ENCODE results near the gene ZMIZ1. TPM values are rescaled to one million over a fixed set of nuclear protein-coding genes. Genes with fewer than 3 reads are reported as not detected.

The ZMIZ1 gene
- total RNA-seq, 1 donor from 2014 or later = 46.2 TPM

DNA sequence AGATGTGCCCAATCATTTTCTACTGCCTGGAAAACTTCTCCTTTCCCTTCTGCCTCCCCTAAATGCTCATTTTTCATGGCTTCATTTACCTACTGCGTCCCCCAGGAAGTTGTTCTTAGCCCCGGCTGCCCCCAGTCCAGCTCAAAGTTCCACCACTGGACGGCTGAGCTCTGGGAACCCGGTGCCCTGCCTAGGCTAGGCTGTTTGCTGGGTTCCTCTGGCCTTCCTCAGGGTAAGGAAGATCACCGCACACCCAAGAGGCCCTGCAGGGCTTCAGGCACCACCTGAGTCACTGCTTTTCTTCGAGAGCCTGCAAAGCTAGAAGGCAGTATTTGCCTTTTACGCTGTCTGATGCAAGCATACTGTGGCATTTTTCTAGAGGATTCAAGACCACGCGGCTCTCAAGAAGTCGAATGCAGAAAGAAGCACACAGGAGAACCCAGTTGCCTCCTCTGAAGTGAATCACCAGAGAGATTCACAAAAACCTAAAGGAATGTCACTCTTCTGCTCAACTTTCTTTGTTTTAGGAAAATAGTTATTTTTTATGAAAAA, 46.7 kb upstream of the ZMIZ1 start:
- peaks cover under 1% of the 10 kb centered on the region for H3K27me3 Mint-ChIP-seq (ENCODE audit: low read depth)
- no peaks in the 10 kb centered on the region for H3K36me3 Mint-ChIP-seq (ENCODE audit: low read depth)
- no peak overlapping the region for H3K27ac Mint-ChIP-seq (ENCODE audit: unreplicated experiment)
- H3K9me3 Mint-ChIP-seq (ENCODE audit: low read depth) = peaks cover 7% of the 10 kb centered on the region
- H3K4me1 Mint-ChIP-seq (ENCODE audit: low read depth) = peaks cover 3% of the 10 kb centered on the region
- H3K4me3 Mint-ChIP-seq (ENCODE audit: unreplicated experiment) = no peak overlapping the region
- TF ChIP-seq, protein P1, sequence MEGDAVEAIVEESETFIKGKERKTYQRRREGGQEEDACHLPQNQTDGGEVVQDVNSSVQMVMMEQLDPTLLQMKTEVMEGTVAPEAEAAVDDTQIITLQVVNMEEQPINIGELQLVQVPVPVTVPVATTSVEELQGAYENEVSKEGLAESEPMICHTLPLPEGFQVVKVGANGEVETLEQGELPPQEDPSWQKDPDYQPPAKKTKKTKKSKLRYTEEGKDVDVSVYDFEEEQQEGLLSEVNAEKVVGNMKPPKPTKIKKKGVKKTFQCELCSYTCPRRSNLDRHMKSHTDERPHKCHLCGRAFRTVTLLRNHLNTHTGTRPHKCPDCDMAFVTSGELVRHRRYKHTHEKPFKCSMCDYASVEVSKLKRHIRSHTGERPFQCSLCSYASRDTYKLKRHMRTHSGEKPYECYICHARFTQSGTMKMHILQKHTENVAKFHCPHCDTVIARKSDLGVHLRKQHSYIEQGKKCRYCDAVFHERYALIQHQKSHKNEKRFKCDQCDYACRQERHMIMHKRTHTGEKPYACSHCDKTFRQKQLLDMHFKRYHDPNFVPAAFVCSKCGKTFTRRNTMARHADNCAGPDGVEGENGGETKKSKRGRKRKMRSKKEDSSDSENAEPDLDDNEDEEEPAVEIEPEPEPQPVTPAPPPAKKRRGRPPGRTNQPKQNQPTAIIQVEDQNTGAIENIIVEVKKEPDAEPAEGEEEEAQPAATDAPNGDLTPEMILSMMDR (IDR thresholded peaks at IDR 0.05) = no peak
- peak; percentile 39 for DNase-seq (ENCODE audit: low spot score)

DNA sequence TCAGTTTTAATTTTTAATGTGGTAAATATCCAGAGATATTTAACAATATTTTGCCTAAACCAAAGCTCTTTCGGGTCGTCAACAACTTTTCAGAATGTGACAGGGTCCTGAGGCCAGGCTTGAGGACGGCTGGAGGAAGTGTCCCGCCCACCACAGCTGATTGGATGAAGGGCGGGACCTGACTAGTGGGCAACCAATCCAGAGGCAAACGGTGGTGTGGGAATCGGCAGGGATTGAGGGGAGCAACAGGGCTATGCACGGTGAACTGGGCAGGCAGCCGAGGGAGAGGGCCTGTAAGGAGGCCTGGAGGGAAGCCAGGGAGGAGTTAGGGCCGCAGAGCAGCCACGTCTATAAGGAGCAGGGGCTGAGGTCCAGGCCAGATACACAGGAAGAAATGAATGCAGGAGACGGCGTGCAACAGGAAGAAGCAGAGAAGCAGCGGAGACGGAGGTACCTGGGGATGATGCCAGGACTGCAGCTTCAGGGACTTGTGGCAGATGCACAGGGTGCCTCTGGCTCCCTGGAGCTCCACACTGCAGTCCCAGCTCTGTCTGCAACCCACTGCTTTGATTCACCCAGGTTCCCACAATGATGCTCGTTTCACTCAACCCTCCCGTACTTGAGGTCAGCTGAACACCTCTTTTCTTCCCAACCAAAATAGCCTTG, 46.1 kb upstream of the ZMIZ1 start:
- TF ChIP-seq, protein P1 (IDR thresholded peaks at IDR 0.05) = no peak
- H3K27ac Mint-ChIP-seq (ENCODE audit: unreplicated experiment) = no peak overlapping the region
- peaks cover 2% of the 10 kb centered on the region for H3K27me3 Mint-ChIP-seq (ENCODE audit: low read depth)
- peak; percentile 76 for DNase-seq (ENCODE audit: low spot score)
- H3K4me1 Mint-ChIP-seq (ENCODE audit: low read depth) = peaks cover 3% of the 10 kb centered on the region
- H3K9me3 Mint-ChIP-seq (ENCODE audit: low read depth) = peaks cover 5% of the 10 kb centered on the region
- H3K4me3 Mint-ChIP-seq (ENCODE audit: unreplicated experiment) = no peak overlapping the region
- no peaks in the 10 kb centered on the region for H3K36me3 Mint-ChIP-seq (ENCODE audit: low read depth)

DNA sequence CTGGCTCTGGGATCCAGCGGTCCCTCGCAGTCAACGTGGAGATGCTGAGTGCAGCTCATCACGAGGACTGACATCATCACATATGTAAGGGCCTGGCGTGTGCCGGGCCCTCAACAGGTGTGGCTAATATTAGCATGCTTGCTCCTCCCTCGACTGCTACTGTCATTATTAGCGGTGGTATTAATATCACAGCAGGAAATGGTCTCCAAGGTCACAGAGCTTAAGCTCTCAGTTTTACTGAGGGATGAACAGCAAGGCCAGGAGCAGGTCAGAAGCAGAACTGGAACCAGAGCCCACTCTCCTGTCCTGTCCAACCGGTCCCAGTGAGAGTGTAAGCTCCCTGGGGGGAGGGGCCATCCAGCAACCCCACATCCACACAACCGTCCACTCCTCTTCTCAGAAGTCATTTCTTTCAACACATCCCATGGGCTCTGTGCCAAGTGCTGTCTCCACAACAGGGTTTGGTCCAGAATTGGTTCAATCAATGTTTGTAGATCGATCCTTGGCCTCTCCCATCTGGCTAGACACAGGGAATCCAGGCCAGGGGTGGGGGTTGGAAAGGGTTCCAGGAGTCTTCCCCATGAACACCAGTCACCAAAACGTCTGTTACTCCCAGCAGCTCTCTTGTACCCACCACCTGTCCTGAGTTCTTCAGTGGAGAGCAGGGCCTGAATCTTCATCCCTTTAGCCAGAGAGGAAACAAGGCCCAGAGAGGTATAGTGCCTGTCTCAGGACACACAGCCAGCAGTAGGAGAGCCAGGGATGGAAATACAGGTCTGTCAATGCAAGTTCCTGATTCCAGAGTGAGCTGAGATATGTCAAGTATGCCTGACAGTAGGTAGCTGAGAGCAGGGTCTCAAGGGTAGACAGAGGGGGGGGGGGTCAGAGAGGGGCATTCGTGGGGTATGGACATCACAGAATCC, 45.3 kb upstream of the ZMIZ1 start:
- no peak overlapping the region for H3K4me3 Mint-ChIP-seq (ENCODE audit: unreplicated experiment)
- H3K27ac Mint-ChIP-seq (ENCODE audit: unreplicated experiment) = no peak overlapping the region
- DNase-seq (ENCODE audit: low spot score) = peak; percentile 41
- peaks cover 2% of the 10 kb centered on the region for H3K27me3 Mint-ChIP-seq (ENCODE audit: low read depth)
- no peaks in the 10 kb centered on the region for H3K9me3 Mint-ChIP-seq (ENCODE audit: low read depth)
- H3K36me3 Mint-ChIP-seq (ENCODE audit: low read depth) = no peaks in the 10 kb centered on the region
- TF ChIP-seq, protein P1 (IDR thresholded peaks at IDR 0.05) = no peak
- peaks cover 3% of the 10 kb centered on the region for H3K4me1 Mint-ChIP-seq (ENCODE audit: low read depth)

DNA sequence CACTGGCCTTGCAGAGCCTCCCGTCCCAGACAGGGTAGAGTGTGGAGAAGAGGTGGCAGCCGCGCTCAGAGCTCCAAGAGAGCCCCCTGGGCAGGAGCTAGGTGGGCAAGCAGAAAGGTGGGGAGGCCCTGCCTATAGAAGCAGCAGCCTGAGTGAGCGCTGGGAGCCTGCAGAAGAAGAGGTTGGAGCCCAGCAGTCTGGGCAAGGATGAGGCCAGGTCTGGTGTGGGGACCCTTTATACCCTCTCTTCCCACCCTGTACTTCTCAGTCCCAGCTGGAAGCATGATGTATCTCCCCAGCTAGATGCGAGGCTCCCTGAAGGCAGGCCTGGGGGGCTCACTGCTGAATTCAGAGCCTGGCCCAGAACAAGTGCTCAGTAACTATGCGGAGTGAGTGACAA, 44.5 kb upstream of the ZMIZ1 start:
- no peaks in the 10 kb centered on the region for H3K4me1 Mint-ChIP-seq (ENCODE audit: low read depth)
- H3K27me3 Mint-ChIP-seq (ENCODE audit: low read depth) = peaks cover 2% of the 10 kb centered on the region
- H3K4me3 Mint-ChIP-seq (ENCODE audit: unreplicated experiment) = no peak overlapping the region
- no peaks in the 10 kb centered on the region for H3K36me3 Mint-ChIP-seq (ENCODE audit: low read depth)
- H3K9me3 Mint-ChIP-seq (ENCODE audit: low read depth) = no peaks in the 10 kb centered on the region
- no peak overlapping the region for H3K27ac Mint-ChIP-seq (ENCODE audit: unreplicated experiment)
- TF ChIP-seq, protein P1 (IDR thresholded peaks at IDR 0.05) = no peak
- peak; percentile 58 for DNase-seq (ENCODE audit: low spot score)

DNA sequence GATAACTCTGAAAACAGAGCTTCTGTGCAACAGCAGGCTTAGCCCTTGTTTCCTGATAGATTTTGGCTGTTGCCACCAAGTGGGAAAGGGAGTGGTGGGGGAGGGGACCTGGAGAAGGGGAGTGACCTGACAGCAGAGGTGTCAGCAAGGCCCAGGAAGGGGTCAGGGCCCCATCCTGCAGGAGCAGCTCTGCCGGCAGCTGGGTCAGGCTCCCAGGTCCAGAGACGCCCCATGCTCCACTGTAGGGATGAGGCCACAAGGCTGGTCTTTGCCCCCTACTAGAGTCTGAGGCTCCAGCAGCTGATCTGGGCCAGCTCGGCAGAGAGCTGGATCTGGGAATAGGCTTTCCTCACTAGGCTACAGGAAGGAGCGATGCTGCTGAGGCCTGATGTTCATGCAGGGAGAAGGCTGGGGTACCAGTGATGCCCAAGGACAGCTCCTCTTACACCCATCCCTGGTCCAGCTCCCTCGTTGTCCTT, 44.0 kb upstream of the ZMIZ1 start:
- no peaks in the 10 kb centered on the region for H3K36me3 Mint-ChIP-seq (ENCODE audit: low read depth)
- peaks cover 2% of the 10 kb centered on the region for H3K27me3 Mint-ChIP-seq (ENCODE audit: low read depth)
- peak; percentile 72 for DNase-seq (ENCODE audit: low spot score)
- no peak overlapping the region for H3K4me3 Mint-ChIP-seq (ENCODE audit: unreplicated experiment)
- H3K9me3 Mint-ChIP-seq (ENCODE audit: low read depth) = no peaks in the 10 kb centered on the region
- no peak overlapping the region for H3K27ac Mint-ChIP-seq (ENCODE audit: unreplicated experiment)
- H3K4me1 Mint-ChIP-seq (ENCODE audit: low read depth) = no peaks in the 10 kb centered on the region
- TF ChIP-seq, protein P1 (IDR thresholded peaks at IDR 0.05) = no peak
